Body of pancreas (tissue), 4 donors: ENCODE measurements around the gene APBA2. TPM values are rescaled to one million over a fixed set of nuclear protein-coding genes. Genes with fewer than 3 reads are reported as not detected.
A peak's percentile ranks its signal among the peaks of the same experiment; 100 is the strongest.
"Not testable (repeated sequence)": the region's sequence is repeated elsewhere in the genome, so short reads cannot be mapped to it uniquely, and the experiment has no call there.

Source experiments
- ATAC-seq: fragments of 150-250 bp; one replicate; pipeline ENCODE4 v1.9.1; 2016
- DNase-seq, 4 donors: peaks; one replicate each; pipeline ENCODE4 v3.0.0-alpha.2; 2019
- H3K27ac ChIP-seq, 4 donors: fragments of 200-600 bp; sonication (generic); 1 replicate in 3 of 4; 2 replicates in 1 of 4; pipeline versions ENCODE4 v1.5.1 to v1.6.1; 2016 to 2019; ENCODE audit warnings: mild to moderate bottlenecking in 1 of 4, mixed read lengths in 1 of 4, moderate library complexity in 1 of 4
- H3K27me3 ChIP-seq, 2 donors: fragments of 200-600 bp; sonication (generic); one replicate each; pipeline ENCODE4 v1.6.0; 2016; ENCODE audit warnings: mild to moderate bottlenecking in 1 of 2
- H3K36me3 ChIP-seq, 2 donors: fragments of 200-600 bp; sonication (generic); replicated peaks in 1 of 2; 2 replicates each; pipeline ENCODE4 v1.5.1; 2016; ENCODE audit warnings: low read depth in 2 of 2; ENCODE audit not compliant: insufficient read depth in 1 of 2
- H3K4me1 ChIP-seq: fragments of 200-600 bp; sonication (generic); one replicate; pipeline ENCODE4 v1.6.0; 2016
- H3K4me3 ChIP-seq, 2 donors: fragments of 200-600 bp; sonication (generic); 1 replicate in 1 of 2; 2 replicates in 1 of 2; pipeline ENCODE4 v1.5.1; 2016 to 2019
- H3K9me3 ChIP-seq, 3 donors: fragments of 200-600 bp; sonication (generic); 1 replicate in 2 of 3; 2 replicates in 1 of 3; pipeline ENCODE4 v1.5.1; 2016
- POLR2A ChIP-seq, 3 donors: fragments of 450-650 bp; IDR thresholded peaks; one replicate each; pipeline ENCODE4 v1.6.1; 2016; ENCODE audit warnings: antibody characterized with exemption in 3 of 3, mild to moderate bottlenecking in 2 of 3
- WGBS, 2 donors: methylation state at CpG; one replicate each; pipeline ENCODE4 v1.1.5; 2017; 5-methylcytosine and 5-hydroxymethylcytosine counted together
- intact Hi-C: fragments of 100-400 bp; cut with DNase I; formaldehyde crosslinking; loops from one replicate; pipeline ENCODE4 v1.15.1; 2023
- total RNA-seq, 2 donors: library from RNA; depleted of rRNA; stranded (reverse); fragments of >200 nt; gene quantifications; one replicate each; pipeline ENCODE4 v1.1.0, GENCODE V29; 2016
- TF ChIP-seq, protein P1 (sequence below), 7 experiments: fragments of 450-650 bp in 4 of 7; fragments of 200-600 bp in 3 of 7; sonication (generic) in 3 of 7; IDR thresholded peaks; one replicate each; pipeline ENCODE4 v1.5.1; 2016 to 2019; ENCODE audit warnings: antibody characterized with exemption in 7 of 7

Gene APBA2
- 10 to 100 TPM; 13.2 to 29.0 TPM for total RNA-seq

DNA sequence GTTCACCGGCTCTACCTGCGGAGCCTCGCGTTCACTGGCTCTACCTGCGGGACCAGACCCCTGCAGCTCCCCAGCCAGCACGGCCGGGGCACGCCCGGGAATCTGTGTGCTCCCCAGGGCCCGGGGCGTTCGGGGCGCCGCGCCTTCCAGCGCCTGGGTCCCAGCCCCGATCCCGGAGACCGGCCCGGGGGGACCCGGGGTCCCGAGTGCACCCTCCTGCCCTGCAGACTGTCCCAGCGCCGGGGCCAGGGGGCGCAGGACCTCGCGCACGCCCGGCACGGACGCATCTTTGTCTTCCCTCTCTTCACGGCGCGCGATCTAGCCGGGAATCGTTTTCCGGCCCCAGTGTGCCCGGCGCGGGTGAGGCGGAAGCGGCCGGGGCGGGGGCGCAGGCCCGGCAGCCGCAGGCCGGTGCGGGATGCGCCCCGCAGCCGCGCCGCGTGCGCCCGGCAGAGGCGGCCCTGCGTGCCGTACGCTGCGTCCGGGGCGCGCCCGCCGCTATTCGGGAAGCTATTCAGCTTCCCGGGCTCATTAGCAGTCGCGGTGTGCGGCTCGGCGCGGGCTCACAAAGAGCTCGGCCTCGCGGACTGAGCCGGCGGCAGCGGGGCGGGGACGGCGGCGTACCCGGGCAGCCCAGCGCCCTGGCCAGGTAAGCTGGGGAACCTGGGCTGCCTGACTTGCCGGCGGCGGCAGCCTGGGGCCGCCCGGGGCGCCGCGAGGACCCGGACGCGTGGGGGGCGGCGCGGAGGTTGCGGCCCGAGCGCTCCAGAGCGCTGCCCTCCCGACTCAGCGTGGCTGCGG lies at the start of gene APBA2:
APBA2 (plus strand) TSS at position 345 of the 801 bp plus-strand sequence. CDS start 167,911 bp downstream, outside the sequence.
- WGBS, 2 donors = 0% methylated on average over 104 of the region's 109 CpGs; no CpG with 5 or more reads in 1 of the 2 donors
- peaks cover 41% of the 10 kb centered on the region for H3K4me1 ChIP-seq
- DNase-seq (peak; percentile 36 to 64 (median 50)), ATAC-seq (peak; percentile 57)
- H3K9me3 ChIP-seq = no peaks in the 10 kb centered on the region
- peak within 1 kb of the TSS; percentile 36 to 43 for H3K4me3 ChIP-seq
- intact Hi-C loops = no loop called here
- H3K36me3 ChIP-seq = no peaks in the 10 kb centered on the region
- no peak for TF ChIP-seq POLR2A (IDR thresholded peaks at IDR 0.05)
- TF ChIP-seq, protein P1, sequence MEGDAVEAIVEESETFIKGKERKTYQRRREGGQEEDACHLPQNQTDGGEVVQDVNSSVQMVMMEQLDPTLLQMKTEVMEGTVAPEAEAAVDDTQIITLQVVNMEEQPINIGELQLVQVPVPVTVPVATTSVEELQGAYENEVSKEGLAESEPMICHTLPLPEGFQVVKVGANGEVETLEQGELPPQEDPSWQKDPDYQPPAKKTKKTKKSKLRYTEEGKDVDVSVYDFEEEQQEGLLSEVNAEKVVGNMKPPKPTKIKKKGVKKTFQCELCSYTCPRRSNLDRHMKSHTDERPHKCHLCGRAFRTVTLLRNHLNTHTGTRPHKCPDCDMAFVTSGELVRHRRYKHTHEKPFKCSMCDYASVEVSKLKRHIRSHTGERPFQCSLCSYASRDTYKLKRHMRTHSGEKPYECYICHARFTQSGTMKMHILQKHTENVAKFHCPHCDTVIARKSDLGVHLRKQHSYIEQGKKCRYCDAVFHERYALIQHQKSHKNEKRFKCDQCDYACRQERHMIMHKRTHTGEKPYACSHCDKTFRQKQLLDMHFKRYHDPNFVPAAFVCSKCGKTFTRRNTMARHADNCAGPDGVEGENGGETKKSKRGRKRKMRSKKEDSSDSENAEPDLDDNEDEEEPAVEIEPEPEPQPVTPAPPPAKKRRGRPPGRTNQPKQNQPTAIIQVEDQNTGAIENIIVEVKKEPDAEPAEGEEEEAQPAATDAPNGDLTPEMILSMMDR (IDR thresholded peaks at IDR 0.05) = peak in 1 of 7 experiments; percentile 3
- H3K27ac ChIP-seq = peak within 1 kb of the TSS in 1 of 4 donors; percentile 44
- no peaks in the 10 kb centered on the region for H3K27me3 ChIP-seq

DNA sequence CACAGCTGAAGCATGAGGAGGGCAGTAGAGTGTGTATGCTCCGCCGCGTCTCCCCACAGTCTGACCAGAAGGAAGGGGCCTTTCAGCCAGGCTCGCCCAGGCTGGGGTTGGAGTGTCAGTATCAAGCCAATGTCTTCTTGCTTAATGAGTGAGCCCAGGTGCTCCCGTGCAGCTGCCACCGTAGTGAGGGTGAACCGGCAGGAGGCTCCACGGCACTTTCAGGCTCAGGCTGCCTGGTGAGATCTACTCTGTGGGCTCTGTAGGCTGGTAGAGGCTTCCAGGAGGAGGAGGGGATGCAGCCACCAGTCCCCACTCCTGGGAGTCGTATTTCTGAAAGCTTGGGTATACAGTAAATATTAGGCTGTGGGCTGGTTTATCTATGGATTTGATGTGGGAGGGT lies 45.5 kb upstream of the APBA2 start:
- H3K36me3 ChIP-seq, intact Hi-C loops, H3K27me3 ChIP-seq, H3K4me3 ChIP-seq, H3K4me1 ChIP-seq, ATAC-seq, DNase-seq, H3K9me3 ChIP-seq, H3K27ac ChIP-seq: not testable (repeated sequence)
- 73% methylated on average over 8 of the region's 9 CpGs; no CpG with 5 or more reads in 1 of the 2 donors for WGBS, 2 donors

DNA sequence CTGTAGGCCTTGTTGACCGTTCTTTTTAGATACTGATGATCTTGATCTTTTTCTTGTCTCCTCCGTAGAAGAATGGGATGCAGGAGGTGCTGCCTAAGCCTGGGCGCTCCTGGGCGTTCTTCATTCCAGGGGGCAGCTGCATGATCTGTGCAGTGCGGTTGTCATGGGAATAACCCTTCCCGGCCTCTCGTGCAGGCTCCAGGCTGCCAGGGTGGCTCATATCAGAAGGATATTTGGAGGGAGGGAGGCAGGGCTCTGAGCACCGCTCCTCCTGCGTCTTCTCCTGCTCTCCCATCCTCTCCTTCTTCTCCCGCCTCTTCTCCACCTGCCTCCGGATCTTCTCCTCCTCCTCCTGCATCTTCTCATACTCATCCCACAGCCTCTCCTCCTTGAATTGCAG lies 43.6 kb upstream of the APBA2 start:
- H3K36me3 ChIP-seq, H3K4me3 ChIP-seq, ATAC-seq, H3K27me3 ChIP-seq, DNase-seq, H3K4me1 ChIP-seq, H3K27ac ChIP-seq, H3K9me3 ChIP-seq, intact Hi-C loops: not testable (repeated sequence)
- 84 to 88% methylated on average over 11 of the region's 11 CpGs for WGBS, 2 donors

DNA sequence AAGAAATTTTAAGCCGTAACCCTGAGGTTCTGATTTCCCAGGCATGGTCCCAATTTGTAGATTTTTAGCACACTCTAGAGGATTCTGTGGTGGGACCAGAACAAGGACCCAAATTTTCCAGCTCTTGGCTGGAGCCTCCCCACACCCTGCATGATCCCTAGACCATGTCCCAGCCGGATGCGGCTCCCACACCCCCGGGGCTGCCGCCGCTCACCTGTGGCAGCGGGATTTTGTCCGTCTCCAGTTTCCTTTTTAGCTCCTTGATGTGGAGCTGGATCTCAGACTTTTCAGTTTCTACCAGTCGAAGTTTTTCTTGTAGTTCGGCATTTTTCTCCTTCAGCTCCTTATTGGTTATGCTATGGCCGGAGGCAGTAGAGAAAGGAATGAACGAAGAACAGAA lies 42.3 kb upstream of the APBA2 start:
- H3K27me3 ChIP-seq, H3K4me3 ChIP-seq, ATAC-seq, intact Hi-C loops, H3K27ac ChIP-seq, H3K4me1 ChIP-seq, H3K36me3 ChIP-seq, DNase-seq, H3K9me3 ChIP-seq: not testable (repeated sequence)
- 93% methylated on average over 12 of the region's 12 CpGs for WGBS, 2 donors

DNA sequence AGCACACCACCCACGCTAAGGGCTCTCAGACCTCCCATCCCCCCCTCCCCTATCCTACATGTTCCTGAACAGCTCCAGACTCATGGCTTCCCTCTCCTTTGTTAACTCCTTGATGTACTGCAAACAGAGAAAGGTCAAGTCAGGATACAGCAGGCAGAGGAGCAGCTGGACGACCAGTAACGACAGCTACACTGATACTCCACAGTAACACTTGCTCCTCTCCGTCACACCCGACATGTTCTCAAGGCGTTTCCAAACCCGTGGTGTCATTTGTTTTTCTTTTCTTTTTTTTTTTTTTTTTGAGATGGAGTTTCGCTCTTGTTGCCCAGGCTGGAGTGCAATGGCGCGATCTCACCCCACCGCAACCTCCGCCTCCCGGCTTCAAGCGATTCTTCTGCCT lies 41.6 kb upstream of the APBA2 start:
- H3K27me3 ChIP-seq, intact Hi-C loops, H3K9me3 ChIP-seq, H3K36me3 ChIP-seq, DNase-seq, H3K4me3 ChIP-seq, H3K4me1 ChIP-seq, ATAC-seq, H3K27ac ChIP-seq: not testable (repeated sequence)
- 63 to 74% methylated on average over 6 to 7 of the region's 14 CpGs for WGBS, 2 donors

DNA sequence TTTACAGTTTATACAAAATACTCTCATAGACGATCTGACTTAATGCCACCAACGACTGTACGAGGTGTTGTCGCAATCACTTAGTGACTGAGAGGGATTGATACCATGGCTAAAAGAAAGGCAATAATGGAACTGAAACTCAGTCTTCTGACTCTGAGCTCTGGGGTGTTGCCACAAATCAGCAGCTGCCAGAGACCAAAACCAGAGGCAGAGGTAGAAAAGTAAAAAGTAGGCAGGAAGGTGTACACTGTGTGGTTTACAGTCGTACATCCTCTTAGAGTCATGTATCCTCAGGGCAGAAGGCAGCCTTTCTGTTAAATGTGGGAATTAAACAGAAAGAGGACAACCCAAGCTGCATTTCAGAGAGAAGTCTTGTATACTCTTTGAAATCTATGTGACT lies 38.5 kb upstream of the APBA2 start:
- H3K9me3 ChIP-seq, H3K27me3 ChIP-seq, intact Hi-C loops, DNase-seq, ATAC-seq, H3K4me3 ChIP-seq, H3K27ac ChIP-seq, H3K4me1 ChIP-seq, H3K36me3 ChIP-seq: not testable (repeated sequence)
- 7 to 48% methylated on average over 1 to 2 of the region's 5 CpGs for WGBS, 2 donors

DNA sequence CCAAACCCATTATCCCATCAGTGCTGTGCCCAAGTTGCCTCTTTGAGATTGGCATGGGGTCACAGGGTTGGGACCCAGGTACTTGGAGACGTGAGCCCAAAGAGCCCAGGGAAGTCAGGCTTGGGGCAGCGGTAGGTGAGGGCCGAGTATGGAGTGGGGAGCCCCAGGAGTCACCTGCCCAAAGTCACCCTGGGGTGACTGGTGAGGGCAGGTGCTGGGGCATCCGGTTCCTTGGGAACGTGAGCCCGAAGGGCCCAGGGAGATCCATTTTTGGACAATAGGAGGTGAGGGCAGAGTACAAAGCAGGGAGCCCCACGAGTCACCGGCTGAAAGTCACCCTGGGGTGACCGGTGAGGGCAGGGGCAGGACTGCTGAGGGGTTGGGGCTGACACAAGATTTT lies 37.8 kb upstream of the APBA2 start:
- H3K27ac ChIP-seq, DNase-seq, H3K27me3 ChIP-seq, H3K4me1 ChIP-seq, H3K36me3 ChIP-seq, H3K9me3 ChIP-seq, intact Hi-C loops, H3K4me3 ChIP-seq, ATAC-seq: not testable (repeated sequence)
- 92 to 96% methylated on average over 9 of the region's 9 CpGs for WGBS, 2 donors

DNA sequence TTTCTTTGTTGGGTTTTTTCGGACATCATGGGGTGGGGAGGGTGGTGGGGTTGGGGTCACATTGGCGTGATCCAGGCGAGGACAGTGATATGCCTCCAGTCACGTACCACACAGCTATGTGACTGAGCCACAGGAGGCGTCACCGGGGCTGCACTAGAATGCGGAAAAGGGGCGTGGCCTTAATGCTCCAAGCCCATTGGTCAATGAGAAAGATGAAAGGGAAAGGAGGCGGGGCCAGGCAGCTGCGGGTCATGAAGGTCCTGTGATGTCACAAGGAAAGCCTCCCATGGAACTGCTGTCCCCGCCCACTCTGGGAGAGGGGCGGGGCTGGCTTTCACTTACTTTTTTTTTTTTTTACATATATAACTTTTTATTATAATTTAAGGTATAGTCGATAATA lies 37.3 kb upstream of the APBA2 start, which contains the start of gene GOLGA6L7:
GOLGA6L7 (minus strand) TSS at position 124 of the 400 bp plus-strand sequence; CDS start at position 29, 95 bp downstream.
- DNase-seq, H3K27me3 ChIP-seq, H3K27ac ChIP-seq, ATAC-seq, intact Hi-C loops, H3K9me3 ChIP-seq, H3K36me3 ChIP-seq, H3K4me1 ChIP-seq, H3K4me3 ChIP-seq: not testable (repeated sequence)
- WGBS, 2 donors = 88 to 92% methylated on average over 13 of the region's 13 CpGs

DNA sequence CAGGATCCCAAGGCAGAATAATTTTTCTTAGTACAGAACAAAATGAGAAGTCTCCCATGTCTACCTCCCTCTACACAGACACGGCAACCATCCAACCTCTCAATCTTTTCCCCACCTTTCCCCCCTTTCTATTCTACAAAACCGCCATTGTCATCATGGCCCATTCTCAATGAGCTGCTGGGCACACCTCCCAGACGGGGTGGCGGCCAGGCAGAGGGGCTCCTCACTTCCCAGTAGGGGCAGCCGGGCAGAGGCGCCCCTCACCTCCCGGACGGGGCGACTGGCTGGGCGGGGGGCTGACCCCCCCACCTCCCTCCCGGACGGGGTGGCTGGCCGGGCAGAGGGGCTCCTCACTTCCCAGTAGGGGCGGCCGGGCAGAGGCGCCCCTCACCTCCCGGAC lies 36.5 kb upstream of the APBA2 start:
- H3K9me3 ChIP-seq, ATAC-seq, DNase-seq, H3K4me3 ChIP-seq, H3K27me3 ChIP-seq, H3K27ac ChIP-seq, H3K36me3 ChIP-seq, H3K4me1 ChIP-seq, intact Hi-C loops: not testable (repeated sequence)
- WGBS, 2 donors = 76 to 85% methylated on average over 3 to 4 of the region's 17 CpGs

DNA sequence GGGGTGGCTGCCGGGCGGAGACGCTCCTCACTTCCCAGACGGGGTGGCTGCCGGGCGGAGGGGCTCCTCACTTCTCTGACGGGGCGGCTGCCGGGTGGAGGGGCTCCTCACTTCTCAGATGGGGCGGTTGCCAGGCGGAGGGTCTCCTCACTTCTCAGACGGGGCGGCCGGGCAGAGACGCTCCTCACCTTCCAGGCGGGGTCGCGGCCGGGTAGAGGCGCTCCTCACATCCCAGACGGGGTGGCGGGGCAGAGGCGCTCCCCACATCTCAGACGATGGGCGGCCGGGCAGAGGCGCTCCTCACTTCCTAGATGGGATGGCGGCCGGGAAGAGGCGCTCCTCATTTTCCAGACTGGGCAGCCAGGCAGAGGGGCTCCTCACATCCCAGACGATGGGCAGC lies 36.0 kb upstream of the APBA2 start:
- 93% methylated on average over 23 of the region's 31 CpGs; no CpG with 5 or more reads in 1 of the 2 donors for WGBS, 2 donors

DNA sequence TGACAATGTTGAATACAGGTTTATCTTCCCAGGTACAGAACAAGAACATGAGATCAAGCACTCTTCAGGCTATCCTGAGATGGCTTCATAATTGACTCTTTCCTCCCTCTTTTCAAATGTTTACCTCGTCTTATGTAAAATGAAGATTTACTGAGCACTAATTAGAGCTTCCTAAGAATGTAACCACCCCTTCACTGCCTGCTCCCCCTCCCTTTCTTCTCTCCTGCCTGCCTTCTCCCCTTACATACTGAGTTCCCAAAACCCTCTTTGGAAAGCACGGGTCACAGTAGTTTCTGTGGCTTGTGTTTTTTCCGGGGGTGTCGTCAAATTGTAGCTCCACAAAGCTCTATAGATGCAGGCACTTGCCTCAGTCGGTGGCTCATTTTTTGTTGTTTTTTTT lies 32.1 kb upstream of the APBA2 start:
- H3K4me3 ChIP-seq, H3K9me3 ChIP-seq, H3K4me1 ChIP-seq, ATAC-seq, H3K27ac ChIP-seq, intact Hi-C loops, H3K36me3 ChIP-seq, DNase-seq, H3K27me3 ChIP-seq: not testable (repeated sequence)
- WGBS, 2 donors = 59 to 68% methylated on average over 5 of the region's 5 CpGs

More for the DNA sequence above, 36.0 kb upstream of the APBA2 start:
- H3K4me3 ChIP-seq, H3K27me3 ChIP-seq, H3K27ac ChIP-seq, intact Hi-C loops, H3K36me3 ChIP-seq, ATAC-seq, H3K4me1 ChIP-seq, H3K9me3 ChIP-seq, DNase-seq: not testable (repeated sequence)
